ENCODE data around the gene ARHGAP26. TPM values are rescaled to one million over a fixed set of nuclear protein-coding genes. Genes with fewer than 3 reads are reported as not detected.
A peak's percentile ranks its signal among the peaks of the same experiment; 100 is the strongest.

ARHGAP26 gene
- total and polyA plus RNA-seq, 2 of the 4 experiments (the other 2 are of a cell fraction): 0.54 to 0.56 TPM

GRCh38 chr5:142819292-142819691, 49.1 kb downstream of the ARHGAP26 start:
- 0 out of 2 replicates have a peak overlapping the region, but pooled peaks have one; percentile 35 for H2BK20ac ChIP-seq (ENCODE audit: low read depth, low read length)
- H4K20me1 ChIP-seq (ENCODE audit: insufficient read depth, low read length): no peaks in the 10 kb centered on the region
- H3K36me3 ChIP-seq (ENCODE audit: control insufficient read depth, insufficient read depth, low read length): no peaks in the 10 kb centered on the region
- ChIA-PET POLR2A (ENCODE audit: unreplicated experiment) (no interaction called here), CTCF (interaction anchor here (0.8 kb wide), 1 partner anchor 71 kb away, joined by 4 read pairs; no protein-coding TSS in a partner anchor)
- no peak overlapping the region for H3K4me3 ChIP-seq (ENCODE audit: insufficient read depth, low read depth, low read length)
- H3K4ac ChIP-seq (ENCODE audit: low read depth, low read length): 0 out of 2 replicates have a peak overlapping the region, but pooled peaks have one; percentile 8
- no peak overlapping the region for H2BK5ac ChIP-seq (ENCODE audit: low read depth, low read length, poor library complexity, severe bottlenecking)
- no peak overlapping the region for H3K9ac ChIP-seq (ENCODE audit: low read depth, low read length)
- ATAC-seq (ENCODE audit: low read depth) (no peak), DNase-seq (no peak)
- intact Hi-C loops (cut with micrococcal nuclease): no loop called here
- dilution Hi-C loops (cut with HindIII; ENCODE audit: low sequenced_read_pairs, unreplicated experiment): no loop called here
- no peak overlapping the region for H4K8ac ChIP-seq (ENCODE audit: low read depth in 2 of 2, low read length in 2 of 2)
- no peak overlapping the region for H3K18ac ChIP-seq (ENCODE audit: low read depth, low read length)
- no peaks in the 10 kb centered on the region for H3K9me3 ChIP-seq (ENCODE audit: control insufficient read depth, insufficient read depth, low read length)
- in situ Hi-C loops (cut with MboI; ENCODE audit: low sequenced_read_pairs): no loop called here
- 0 out of 2 replicates have a peak overlapping the region, but pooled peaks have one; percentile 37 for H3K14ac ChIP-seq (replicated peaks; ENCODE audit: low read depth, low read length)
- H4K5ac ChIP-seq (ENCODE audit: low read depth, low read length): no peak overlapping the region
- peaks cover 21% of the 10 kb centered on the region for H3K4me1 ChIP-seq (ENCODE audit: control insufficient read depth, insufficient read depth, low read length)
- BruUV-seq (replicated peaks): no TSS peak
- no peak overlapping the region for H3K23ac ChIP-seq (ENCODE audit: low read depth, low read length)
- no peak overlapping the region for H2BK120ac ChIP-seq (ENCODE audit: low read depth, low read length)
- peak overlapping the region; percentile 60; the same call in 1 of the 3 replicates for H2BK15ac ChIP-seq (ENCODE audit: low read depth, low read length)
- TF ChIP-seq CTCF (conservative IDR thresholded peaks at IDR 0.05; ENCODE audit: low read depth, low read length): no peak
- TF ChIP-seq SMC3 (IDR thresholded peaks at IDR 0.05; ENCODE audit: low read depth, low read length): no peak
- TF ChIP-seq CEBPB (IDR thresholded peaks at IDR 0.05; ENCODE audit: low read depth, low read length): no peak
- TF ChIP-seq NFE2L2 (IDR thresholded peaks at IDR 0.05; ENCODE audit: low read depth, low read length): no peak
- no peak for TF ChIP-seq USF2 (IDR thresholded peaks at IDR 0.05; ENCODE audit: low read depth, low read length)
- no peak overlapping the region for H2AFZ ChIP-seq (replicated peaks; ENCODE audit: low read length, poor library complexity)
- H3K27ac ChIP-seq (ENCODE audit: insufficient read depth, low read length): no peak overlapping the region
- H2AK5ac ChIP-seq (ENCODE audit: low read depth, low read length): peak overlapping the region; percentile 44; the same call in 1 of the 2 replicates
- peaks cover 15% of the 10 kb centered on the region for H3K9me1 ChIP-seq (ENCODE audit: insufficient read depth, low read length)
- no peaks in the 10 kb centered on the region for H3K27me3 ChIP-seq (ENCODE audit: control insufficient read depth, insufficient read depth, low read length)
- no peak overlapping the region for H2AK9ac ChIP-seq (replicated peaks; ENCODE audit: low read depth, low read length, poor library complexity)
- no peaks in the 10 kb centered on the region for H3K79me1 ChIP-seq (ENCODE audit: low read depth in 1 of 2, low read length in 2 of 2)
- H4K91ac ChIP-seq (ENCODE audit: insufficient read depth, low read depth, low read length): no peak overlapping the region; the same call in 1 of the 2 replicates
- no peak overlapping the region for H3K4me2 ChIP-seq (ENCODE audit: low read depth, low read length)
- H3K56ac ChIP-seq (ENCODE audit: extremely low read depth, insufficient read depth, low read length): no peak overlapping the region
